B cell (primary cell): ENCODE data around the gene RBM17. TPM values are rescaled to one million over a fixed set of nuclear protein-coding genes. Genes with fewer than 3 reads are reported as not detected.
A peak's percentile ranks its signal among the peaks of the same experiment; 100 is the strongest.

Experiments used
- ATAC-seq: fragments of 200-7000 bp; cut with Tn5 transposase; one replicate; pipeline ENCODE4 v1.10.0; 2021; ENCODE audit warnings: low read depth, mild to moderate bottlenecking, moderate number of reproducible peaks, moderate library complexity
- CTCF ChIA-PET: fragments of 350-600 bp; sonication (Branson Sonifier 250); formaldehyde crosslinking; loops from one replicate; lab custom pipeline; 2021; ENCODE audit warnings: antibody characterized with exemption, inconsistent platforms; lab: Charles Lee
- POLR2A ChIA-PET: fragments of 350-600 bp; sonication (Branson Sonifier 250); formaldehyde crosslinking; loops from one replicate; lab custom pipeline; 2021; ENCODE audit warnings: antibody characterized with exemption; lab: Charles Lee
- DNase-seq: peaks from one replicate; pipeline ENCODE4 v3.0.0; 2013
- H2AFZ ChIP-seq: 2 replicates; pipeline ENCODE4 v1.6.1; 2012; ENCODE audit warnings: mild to moderate bottlenecking, low read depth, low read length; ENCODE audit not compliant: insufficient read depth, poor library complexity, severe bottlenecking
- H3K27ac ChIP-seq, 2 donors: 1 replicate in 1 of 2; 2 replicates in 1 of 2; pipeline ENCODE4 v1.5.1; 2012 to 2013; ENCODE audit warnings: low read length in 2 of 2, mild to moderate bottlenecking in 2 of 2, moderate library complexity in 1 of 2
- H3K27me3 ChIP-seq, 4 experiments: fragments of 200-600 bp in 1 of 4; sonication (generic) in 1 of 4; replicated peaks in 1 of 4; 1 replicate in 2 of 4; 2 replicates in 2 of 4; pipeline versions ENCODE4 v1.6.1 to v1.7.0; 2013 to 2016; ENCODE audit warnings: low read length in 3 of 4, mild to moderate bottlenecking in 2 of 4, mixed read lengths in 1 of 4, moderate library complexity in 1 of 4; ENCODE audit not compliant: insufficient read depth in 4 of 4, control insufficient read depth in 3 of 4; ENCODE audit errors: control extremely low read depth in 1 of 4
- H3K36me3 ChIP-seq, 2 experiments: replicated peaks in 1 of 2; 1 replicate in 1 of 2; 2 replicates in 1 of 2; pipeline versions ENCODE4 v1.6.1 to v1.7.1; 2013; ENCODE audit warnings: low read length in 1 of 2; ENCODE audit not compliant: insufficient read depth in 2 of 2, control insufficient read depth in 1 of 2; ENCODE audit errors: control extremely low read depth in 1 of 2, extremely low read depth in 1 of 2
- H3K4me1 ChIP-seq, 2 donors: fragments of 200-600 bp in 1 of 2; sonication (generic) in 1 of 2; 1 replicate in 1 of 2; 2 replicates in 1 of 2; pipeline versions ENCODE4 v1.5.1 to v1.6.1; 2013 to 2017; ENCODE audit warnings: low read length in 2 of 2; ENCODE audit not compliant: control insufficient read depth in 2 of 2, insufficient read depth in 2 of 2
- H3K4me2 ChIP-seq: replicated peaks from 2 replicates; pipeline ENCODE3; 2012; ENCODE audit warnings: mild to moderate bottlenecking, low read depth, low read length; ENCODE audit not compliant: poor library complexity, severe bottlenecking
- H3K4me3 ChIP-seq, 5 experiments: fragments of 200-600 bp in 1 of 5; sonication (generic) in 1 of 5; 1 replicate in 3 of 5; 2 replicates in 2 of 5; pipeline versions ENCODE4 v1.5.1 to v1.7.0; 2011 to 2016; ENCODE audit warnings: low read length in 4 of 5, mild to moderate bottlenecking in 4 of 5, low read depth in 2 of 5, control low read depth in 1 of 5, moderate library complexity in 1 of 5; ENCODE audit not compliant: insufficient read depth in 1 of 5; ENCODE audit errors: control extremely low read depth in 1 of 5, extremely low read depth in 1 of 5
- H3K79me2 ChIP-seq: fragments of 200-600 bp; sonication (generic); one replicate; pipeline ENCODE4 v1.6.0; 2016; ENCODE audit warnings: low read length; ENCODE audit not compliant: control insufficient read depth, insufficient read depth
- H3K9ac ChIP-seq: fragments of 200-600 bp; sonication (generic); 2 replicates; pipeline ENCODE4 v1.6.1; 2017; ENCODE audit warnings: mild to moderate bottlenecking, low read length, moderate library complexity
- H3K9me3 ChIP-seq, 3 donors: one replicate each; pipeline versions ENCODE4 v1.6.1 to v1.7.1; 2013; ENCODE audit warnings: low read length in 2 of 3; ENCODE audit not compliant: control insufficient read depth in 2 of 3, insufficient read depth in 1 of 3; ENCODE audit errors: control extremely low read depth in 1 of 3
- H4K20me1 ChIP-seq: 2 replicates; pipeline ENCODE4 v1.6.0; 2012; ENCODE audit warnings: mild to moderate bottlenecking, low read length; ENCODE audit not compliant: insufficient read depth, control insufficient read depth, poor library complexity, severe bottlenecking
- H3K27ac Mint-ChIP-seq: one replicate; pipeline ENCODE4 v1.8.0; 2021; ENCODE audit warnings: mixed read lengths
- H3K27me3 Mint-ChIP-seq: one replicate; pipeline ENCODE4 v1.8.0; 2021; ENCODE audit warnings: mixed read lengths
- H3K4me1 Mint-ChIP-seq: one replicate; pipeline ENCODE4 v1.8.0; 2021; ENCODE audit warnings: mixed read lengths
- H3K4me3 Mint-ChIP-seq: one replicate; pipeline ENCODE4 v1.8.0; 2021; ENCODE audit warnings: mixed read lengths
- H3K9me3 Mint-ChIP-seq: one replicate; pipeline ENCODE4 v1.8.0; 2022; ENCODE audit warnings: mixed read lengths; ENCODE audit not compliant: insufficient read depth
- EZH2 ChIP-seq: IDR thresholded peaks from 2 replicates; pipeline ENCODE4 v1.6.1; 2012; ENCODE audit warnings: borderline replicate concordance, low read depth, mild to moderate bottlenecking, moderate library complexity, low read length; ENCODE audit not compliant: insufficient read depth, poor library complexity, severe bottlenecking
- WGBS: methylation state at CpG from one replicate; pipeline ENCODE4 v1.1.5; 2013; ENCODE audit warnings: missing lambda C conversion rate; ENCODE audit not compliant: insufficient coverage; 5-methylcytosine and 5-hydroxymethylcytosine counted together
- intact Hi-C: fragments of 100-400 bp; cut with micrococcal nuclease; formaldehyde crosslinking; loops from one replicate; pipeline ENCODE4 v1.10.0; 2022
- polyA plus RNA-seq: library from polyadenylated mRNA; depleted of rRNA; stranded (reverse); fragments of >200 nt; gene quantifications from 2 replicates; pipeline ENCODE4 v1.2.3, GENCODE V29; 2012
- total RNA-seq, 2 donors: library from RNA; stranded (reverse); fragments of 120-200 nt in 1 of 2; gene quantifications; 1 replicate in 1 of 2; 2 replicates in 1 of 2; pipeline versions ENCODE4 v1.2.3 to v1.2.4, GENCODE V29; 2013 to 2022
- TF ChIP-seq, protein P1 (sequence below): fragments of 200-600 bp; IDR thresholded peaks from one replicate; pipeline ENCODE4 v1.8.0; 2022; ENCODE audit warnings: antibody characterized with exemption, mild to moderate bottlenecking

Gene RBM17
- total and polyA plus RNA-seq, 2 donors (not counting 1 experiment from before 2014, with no cell fraction given): 34.7 to 168 TPM

DNA sequence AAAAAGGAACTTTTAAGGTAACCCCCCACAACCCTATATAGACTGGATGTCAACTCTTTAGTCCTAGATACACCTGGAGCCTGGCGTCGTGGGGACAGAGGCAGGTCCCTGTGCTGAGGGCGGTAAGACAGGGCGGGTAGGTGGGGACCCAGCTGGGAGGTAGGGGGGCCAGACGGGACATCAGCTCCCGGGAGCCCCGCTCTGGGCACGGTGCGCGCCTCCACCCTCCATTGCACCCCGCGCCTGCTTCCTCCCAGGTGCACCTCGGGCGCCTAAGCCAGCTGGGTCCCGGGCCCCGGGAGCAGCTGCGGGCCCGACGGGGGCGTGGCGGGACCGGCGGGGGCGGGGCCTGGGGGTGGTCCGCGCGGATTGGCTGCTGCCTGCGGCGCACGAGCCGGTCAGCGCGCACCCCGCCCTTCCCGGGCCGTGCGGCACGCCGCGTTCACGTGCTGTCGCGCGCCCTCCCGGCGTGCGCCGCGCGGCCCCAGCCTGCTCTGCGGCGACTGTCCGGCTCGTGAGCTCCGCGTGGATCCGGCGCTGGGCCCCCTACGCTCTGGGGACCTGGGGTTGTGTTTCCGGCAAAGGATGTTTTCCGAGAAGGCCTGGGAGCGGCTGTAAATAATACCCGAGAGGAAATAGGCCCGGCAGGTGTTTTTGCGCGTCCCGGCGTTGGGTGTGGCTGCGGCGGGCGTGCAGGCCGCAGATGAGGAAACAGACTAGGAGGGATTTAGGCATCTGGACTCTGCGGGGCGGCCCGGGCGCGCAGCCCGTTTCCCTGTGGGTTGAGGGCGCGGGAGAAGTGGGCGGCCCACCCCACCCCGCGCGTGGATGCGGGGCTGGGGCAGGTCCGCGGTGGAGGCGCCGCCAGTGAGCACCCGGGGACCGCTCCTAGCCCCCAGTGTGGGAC lies 74.8 kb downstream of the RBM17 start:
- peak overlapping the region; percentile 87 for H3K9ac ChIP-seq
- peak overlapping the region; percentile 94 for H2AFZ ChIP-seq
- peak overlapping the region; percentile 89 to 96 for H3K27ac ChIP-seq
- H3K4me2 ChIP-seq: peak overlapping the region; percentile 98
- ChIA-PET CTCF (interaction anchor here (0.5 to 2.9 kb wide), 7 partner anchors 13 to 1208 kb away, joined by 4 to 22 read pairs (median 6); partner anchors contain the start of gene PFKFB3), POLR2A (interaction anchor here (0.6 to 1.5 kb wide), 9 partner anchors 13 to 312 kb away, joined by 3 to 6 read pairs (median 5); partner anchors contain the start of gene PFKFB3)
- no peaks in the 10 kb centered on the region for H3K9me3 ChIP-seq
- intact Hi-C loops: loop anchor here (1.0 to 10.0 kb wide), 4 partner anchors 19 to 479 kb away; partner anchors contain the start of gene TASOR2
- H3K9me3 Mint-ChIP-seq: no peaks in the 10 kb centered on the region
- peak overlapping the region; percentile 98 for H3K27ac Mint-ChIP-seq
- no peaks in the 10 kb centered on the region for H3K27me3 Mint-ChIP-seq
- peak overlapping the region; percentile 97 for H3K4me3 Mint-ChIP-seq
- H3K79me2 ChIP-seq: peaks cover 64% of the 10 kb centered on the region
- TF ChIP-seq, protein P1, sequence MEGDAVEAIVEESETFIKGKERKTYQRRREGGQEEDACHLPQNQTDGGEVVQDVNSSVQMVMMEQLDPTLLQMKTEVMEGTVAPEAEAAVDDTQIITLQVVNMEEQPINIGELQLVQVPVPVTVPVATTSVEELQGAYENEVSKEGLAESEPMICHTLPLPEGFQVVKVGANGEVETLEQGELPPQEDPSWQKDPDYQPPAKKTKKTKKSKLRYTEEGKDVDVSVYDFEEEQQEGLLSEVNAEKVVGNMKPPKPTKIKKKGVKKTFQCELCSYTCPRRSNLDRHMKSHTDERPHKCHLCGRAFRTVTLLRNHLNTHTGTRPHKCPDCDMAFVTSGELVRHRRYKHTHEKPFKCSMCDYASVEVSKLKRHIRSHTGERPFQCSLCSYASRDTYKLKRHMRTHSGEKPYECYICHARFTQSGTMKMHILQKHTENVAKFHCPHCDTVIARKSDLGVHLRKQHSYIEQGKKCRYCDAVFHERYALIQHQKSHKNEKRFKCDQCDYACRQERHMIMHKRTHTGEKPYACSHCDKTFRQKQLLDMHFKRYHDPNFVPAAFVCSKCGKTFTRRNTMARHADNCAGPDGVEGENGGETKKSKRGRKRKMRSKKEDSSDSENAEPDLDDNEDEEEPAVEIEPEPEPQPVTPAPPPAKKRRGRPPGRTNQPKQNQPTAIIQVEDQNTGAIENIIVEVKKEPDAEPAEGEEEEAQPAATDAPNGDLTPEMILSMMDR: no peak
- TF ChIP-seq EZH2: no peak
- peak overlapping the region in 4 of 5 experiments; percentile 69 to 84 (median 72) for H3K4me3 ChIP-seq
- ATAC-seq: peak; percentile 96
- peak; percentile 95 for DNase-seq
- no peaks in the 10 kb centered on the region for H3K27me3 ChIP-seq
- H3K36me3 ChIP-seq: peaks cover 5 to 7% of the 10 kb centered on the region in 2 experiments
- peaks cover 39% of the 10 kb centered on the region for H3K4me1 Mint-ChIP-seq
- WGBS: under 1% methylated on average over 89 of the region's 91 CpGs
- H3K4me1 ChIP-seq: peaks cover 16 to 19% of the 10 kb centered on the region in 2 donors
- peaks cover 35% of the 10 kb centered on the region for H4K20me1 ChIP-seq
